DMS 273 treated with DMSO at 0.1 percent for 48 hours (cell line): ENCODE data around the gene PKDCC.
A peak's percentile ranks its signal among the peaks of the same experiment; 100 is the strongest.

Experiments
- DNase-seq: peaks from one replicate; lab custom pipeline; 2025; lab: John Stamatoyannopoulos, UW

PKDCC gene

GRCh38 chr2:42087137-42087856 is 39.5 kb downstream of the PKDCC start:
- DNase-seq, result no peak

GRCh38 chr2:42087857-42088195 is 40.0 kb downstream of the PKDCC start:
- no peak for DNase-seq

GRCh38 chr2:42089340-42089925 is 41.6 kb downstream of the PKDCC start:
- DNase-seq, result no peak

- no peak for DNase-seq
Measured at GRCh38 chr2:42090216-42090615, 42.4 kb downstream of the PKDCC start.

- no peak for DNase-seq
Measured at GRCh38 chr2:42091671-42092070, 43.9 kb downstream of the PKDCC start.

GRCh38 chr2:42092084-42092996 is 44.5 kb downstream of the PKDCC start:
- no peak for DNase-seq

- no peak for DNase-seq
Measured at GRCh38 chr2:42094114-42094513, 46.3 kb downstream of the PKDCC start.

GRCh38 chr2:42095923-42096408 is 48.1 kb downstream of the PKDCC start:
- DNase-seq, result peak; percentile 9

- DNase-seq, result no peak
Measured at GRCh38 chr2:42096869-42097591, 49.2 kb downstream of the PKDCC start.

GRCh38 chr2:42098571-42099437 is 51.0 kb downstream of the PKDCC start:
- no peak for DNase-seq

- no peak for DNase-seq
Measured at GRCh38 chr2:42099438-42100173, 51.8 kb downstream of the PKDCC start.

- no peak for DNase-seq
Measured at GRCh38 chr2:42100683-42101205, 52.9 kb downstream of the PKDCC start.

- no peak for DNase-seq
Measured at GRCh38 chr2:42101206-42102023, 53.6 kb downstream of the PKDCC start.

GRCh38 chr2:42102024-42102590 is 54.3 kb downstream of the PKDCC start:
- DNase-seq, result no peak

- DNase-seq, result no peak
Measured at GRCh38 chr2:42102591-42103450, 55.0 kb downstream of the PKDCC start.

- no peak for DNase-seq
Measured at GRCh38 chr2:42103829-42104228, 56.0 kb downstream of the PKDCC start.

- DNase-seq, result no peak
Measured at GRCh38 chr2:42104621-42105020, 56.8 kb downstream of the PKDCC start.
